Globus pallidus (tissue), 1 donor: ENCODE measurements around the gene ZCCHC14.
A peak's percentile ranks its signal among the peaks of the same experiment; 100 is the strongest.

ENCODE experiments used
- DNase-seq: peaks from one replicate; pipeline ENCODE4 v3.0.0-alpha.2; 2015; ENCODE audit warnings: low spot score

ZCCHC14 gene

GRCh38 chr16:87477209-87477981 is 15.4 kb downstream of the ZCCHC14 start:
- peak; percentile 83 for DNase-seq

GRCh38 chr16:87474566-87474996 is 18.2 kb downstream of the ZCCHC14 start:
- DNase-seq, result no peak

GRCh38 chr16:87474017-87474416 is 18.8 kb downstream of the ZCCHC14 start:
- DNase-seq, result no peak

- no peak for DNase-seq
Measured at GRCh38 chr16:87472935-87473334, 19.9 kb downstream of the ZCCHC14 start.

GRCh38 chr16:87472142-87472778 is 20.6 kb downstream of the ZCCHC14 start:
- no peak for DNase-seq

GRCh38 chr16:87471278-87472141 is 21.3 kb downstream of the ZCCHC14 start:
- DNase-seq, result no peak

GRCh38 chr16:87470332-87470731 is 22.5 kb downstream of the ZCCHC14 start:
- no peak for DNase-seq

- DNase-seq, result no peak
Measured at GRCh38 chr16:87469169-87469568, 23.7 kb downstream of the ZCCHC14 start.

GRCh38 chr16:87468550-87468949 is 24.3 kb downstream of the ZCCHC14 start:
- no peak for DNase-seq

GRCh38 chr16:87466975-87467501 is 25.8 kb downstream of the ZCCHC14 start:
- DNase-seq, result no peak

GRCh38 chr16:87465879-87466278 is 26.9 kb downstream of the ZCCHC14 start:
- no peak for DNase-seq

GRCh38 chr16:87465306-87465705 is 27.5 kb downstream of the ZCCHC14 start:
- DNase-seq, result no peak

GRCh38 chr16:87464691-87465300 is 28.0 kb downstream of the ZCCHC14 start:
- DNase-seq, result peak; percentile 30

- peak; percentile 23 for DNase-seq
Measured at GRCh38 chr16:87463722-87464690, 28.8 kb downstream of the ZCCHC14 start.

GRCh38 chr16:87461466-87461991 is 31.3 kb downstream of the ZCCHC14 start:
- no peak for DNase-seq

- DNase-seq, result no peak
Measured at GRCh38 chr16:87460936-87461335, 31.9 kb downstream of the ZCCHC14 start.

GRCh38 chr16:87459833-87460232 is 33.0 kb downstream of the ZCCHC14 start:
- DNase-seq, result no peak

- DNase-seq, result no peak
Measured at GRCh38 chr16:87459027-87459426, 33.8 kb downstream of the ZCCHC14 start.

GRCh38 chr16:87458424-87458915 is 34.4 kb downstream of the ZCCHC14 start:
- no peak for DNase-seq

- DNase-seq, result no peak
Measured at GRCh38 chr16:87457709-87458423, 35.0 kb downstream of the ZCCHC14 start.
